GF-D8 (cell line): ENCODE results near the gene HHATL.

ENCODE experiments used
- DNase-seq: peaks from one replicate; lab custom pipeline; 2025; lab: John Stamatoyannopoulos, UW

Gene HHATL

DNA sequence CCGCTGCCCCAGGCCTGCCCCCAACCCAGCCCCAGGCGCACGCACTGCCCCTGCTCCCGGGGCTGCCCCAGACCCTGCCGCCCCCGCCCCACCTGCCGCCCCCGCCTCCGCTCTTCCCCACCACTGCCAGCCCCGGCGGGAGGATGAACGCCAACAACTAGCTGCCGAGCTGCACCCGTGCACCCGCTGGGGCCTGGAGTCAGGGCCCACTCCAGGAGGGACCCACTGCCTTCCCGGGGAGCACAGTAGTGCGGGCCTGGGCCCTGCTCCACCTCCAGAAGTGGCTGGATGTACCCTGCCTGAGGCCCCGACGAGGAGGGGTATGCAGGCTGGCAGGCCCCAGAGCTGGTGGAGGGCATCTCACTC, 38.2 kb downstream of the HHATL start:
- DNase-seq, result no peak

DNA sequence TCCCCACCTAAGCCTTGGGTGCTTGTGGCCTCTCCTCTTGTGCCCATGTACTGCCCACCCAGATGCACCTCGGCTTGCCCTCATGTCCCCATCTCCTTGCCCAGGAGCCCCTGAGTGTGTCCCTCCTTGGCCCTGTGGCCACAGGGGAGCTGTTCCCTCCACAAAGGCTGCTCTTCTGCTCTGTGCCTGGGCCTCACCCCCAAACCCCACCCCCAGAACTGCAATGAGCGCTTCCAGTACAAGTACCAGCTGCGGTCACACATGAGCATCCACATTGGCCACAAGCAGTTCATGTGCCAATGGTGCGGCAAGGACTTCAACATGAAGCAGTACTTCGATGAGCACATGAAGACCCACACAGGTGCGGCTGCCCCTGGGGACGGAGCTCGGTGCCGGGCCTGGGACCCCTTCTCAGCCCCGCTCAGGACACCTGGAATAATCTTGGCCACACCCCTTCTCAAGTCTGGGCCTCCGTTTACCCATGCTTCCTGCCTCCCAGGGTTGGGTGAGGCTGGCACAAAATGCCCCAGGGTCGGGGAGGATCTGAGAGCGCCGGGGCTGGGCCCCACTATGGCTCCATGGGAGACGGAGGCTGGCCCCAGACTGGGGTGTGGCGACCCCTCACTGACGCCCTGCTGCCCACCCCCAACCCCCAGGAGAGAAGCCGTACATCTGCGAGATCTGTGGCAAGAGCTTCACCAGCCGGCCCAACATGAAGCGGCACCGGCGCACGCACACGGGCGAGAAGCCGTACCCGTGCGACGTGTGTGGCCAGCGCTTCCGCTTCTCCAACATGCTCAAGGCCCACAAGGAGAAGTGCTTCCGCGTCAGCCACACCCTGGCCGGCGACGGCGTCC, 38.8 kb downstream of the HHATL start:
- no peak for DNase-seq

DNA sequence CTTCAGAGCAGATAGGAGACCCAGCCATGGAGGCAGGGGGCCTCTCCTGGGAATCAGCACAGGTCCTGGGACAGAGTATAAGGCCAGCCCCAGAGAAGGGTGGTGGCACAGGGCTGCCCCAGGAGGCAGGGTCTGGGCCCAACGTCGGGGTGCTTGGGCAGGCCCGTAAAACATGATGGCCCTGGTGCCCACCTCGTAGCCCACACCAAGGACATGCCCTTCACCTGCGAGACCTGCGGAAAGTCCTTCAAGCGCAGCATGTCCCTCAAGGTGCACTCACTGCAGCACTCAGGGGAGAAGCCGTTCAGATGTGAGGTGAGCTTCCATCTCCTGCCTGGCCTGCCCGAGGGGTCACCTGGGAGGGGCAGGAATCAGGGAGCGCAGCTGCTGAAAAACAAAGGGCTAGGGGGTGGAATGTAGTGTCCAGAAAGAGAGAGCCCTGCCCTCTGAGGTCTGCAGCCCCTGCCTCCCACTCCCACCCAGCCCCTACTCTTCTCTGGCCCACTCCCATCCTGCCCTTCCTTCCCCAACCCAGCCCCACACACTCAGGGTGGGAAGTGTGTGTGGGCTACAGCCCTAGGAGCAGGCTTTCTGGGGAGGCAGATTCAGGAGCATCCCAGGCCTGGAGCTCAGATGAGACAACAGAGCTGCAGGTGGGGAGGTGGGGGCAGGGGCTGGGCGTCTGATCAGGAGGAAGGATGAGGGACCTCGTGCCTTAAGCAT, 39.6 kb downstream of the HHATL start:
- DNase-seq, result no peak

DNA sequence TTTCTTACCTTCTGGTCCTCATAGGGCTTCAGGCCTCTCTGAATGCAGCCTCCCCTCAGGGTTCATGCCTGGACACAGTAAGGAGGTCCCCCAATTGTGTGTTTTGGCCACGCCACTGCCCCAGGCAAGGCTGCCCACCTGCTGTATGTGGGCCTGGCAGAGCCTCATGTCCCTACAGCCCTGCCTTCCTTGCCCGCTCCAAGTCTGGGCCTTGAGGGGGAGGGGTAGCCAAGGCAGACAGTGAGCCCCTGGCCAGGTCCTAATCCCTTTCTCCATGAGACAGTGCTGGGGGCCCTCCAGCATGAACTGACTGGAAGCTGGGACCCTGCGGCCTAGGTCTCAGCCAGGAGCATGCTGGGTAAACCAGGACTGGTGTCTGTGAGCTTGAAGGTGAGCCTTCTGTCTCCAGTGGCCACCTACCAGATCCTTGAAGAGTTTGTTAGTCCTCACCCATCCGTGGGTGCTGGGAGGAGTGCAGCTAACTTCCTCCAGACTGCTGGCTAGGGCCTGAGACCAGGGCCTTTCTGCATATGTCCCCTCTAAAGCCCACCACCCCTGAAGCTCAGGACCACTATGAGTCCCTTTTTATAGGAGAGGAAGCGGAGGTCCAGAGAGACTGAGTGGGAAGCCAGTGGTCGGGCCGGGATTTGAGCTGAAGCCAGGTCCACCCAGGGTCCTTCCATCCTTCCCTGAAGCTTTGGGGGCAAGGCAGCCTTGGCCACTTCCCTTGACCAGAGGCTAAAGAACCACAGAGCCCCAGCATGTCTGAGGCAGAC, 40.4 kb downstream of the HHATL start:
- no peak for DNase-seq

DNA sequence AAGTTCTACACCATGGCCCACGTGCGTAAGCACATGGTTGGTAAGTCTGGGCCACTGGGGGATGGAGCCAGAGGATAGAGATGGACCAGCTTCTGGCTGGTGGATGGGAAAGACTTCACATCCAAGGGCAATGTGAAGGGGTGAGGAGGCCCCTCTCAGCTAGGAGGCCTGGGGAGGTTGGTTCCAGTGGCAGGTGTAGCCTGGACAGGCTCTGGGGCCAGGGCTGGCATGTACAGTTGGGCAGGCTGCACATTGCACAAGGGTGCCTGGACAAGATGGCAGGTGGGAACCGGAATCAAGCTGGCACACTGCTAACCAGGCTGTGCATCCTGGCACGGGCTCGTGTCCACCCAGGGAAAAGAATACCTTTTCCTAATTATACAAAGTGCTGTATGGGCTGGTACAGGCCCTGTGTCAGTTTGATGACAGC, 41.0 kb downstream of the HHATL start:
- no peak for DNase-seq

DNA sequence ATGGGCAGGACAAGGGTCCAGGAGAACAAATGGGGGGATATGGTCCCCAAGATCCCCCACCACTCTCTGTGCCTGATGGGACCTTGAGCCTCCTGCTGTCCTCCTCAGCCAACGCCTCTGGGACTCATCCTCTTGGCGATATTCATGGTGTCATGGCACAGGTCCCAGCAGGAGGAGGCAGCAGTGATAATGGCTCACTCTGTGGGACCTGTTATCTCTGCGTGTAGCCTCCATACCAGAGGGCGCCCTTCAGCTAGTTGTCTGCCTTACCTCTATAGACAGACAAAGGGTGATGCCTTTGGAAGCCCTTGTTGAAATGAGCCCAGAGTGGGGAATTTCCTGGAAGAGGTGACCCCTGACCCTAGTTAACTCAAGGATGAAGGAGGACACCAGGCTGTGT, 41.7 kb downstream of the HHATL start:
- no peak for DNase-seq

DNA sequence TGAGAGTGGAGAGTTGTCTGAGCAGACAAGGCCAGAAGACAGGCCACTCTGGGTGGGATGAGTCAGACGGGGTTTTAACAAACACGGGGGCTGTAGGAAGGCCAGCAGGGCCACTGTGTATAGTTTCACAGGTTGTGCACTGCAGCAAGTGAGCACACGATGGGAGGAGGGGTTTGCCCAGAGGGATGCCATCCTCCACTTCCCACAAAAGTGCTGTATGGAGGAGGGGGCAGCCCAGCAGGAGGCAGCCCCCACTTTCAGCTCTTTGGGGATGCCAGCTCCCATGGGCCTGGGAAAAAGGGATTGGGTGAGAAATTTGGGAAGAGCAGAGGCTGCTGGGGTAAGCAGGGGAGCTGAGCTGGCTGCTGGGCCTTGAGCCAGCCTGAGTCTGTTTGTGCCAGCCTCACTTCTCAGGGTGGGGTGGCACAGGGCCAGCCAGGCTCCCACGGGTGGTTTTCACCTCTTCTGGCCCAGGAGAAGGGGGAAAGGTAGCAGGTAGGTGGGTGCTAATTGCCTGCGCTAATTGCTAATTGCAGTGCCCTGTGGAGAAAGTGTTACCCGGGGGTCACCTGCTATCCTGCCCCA, 42.4 kb downstream of the HHATL start:
- DNase-seq, result no peak

DNA sequence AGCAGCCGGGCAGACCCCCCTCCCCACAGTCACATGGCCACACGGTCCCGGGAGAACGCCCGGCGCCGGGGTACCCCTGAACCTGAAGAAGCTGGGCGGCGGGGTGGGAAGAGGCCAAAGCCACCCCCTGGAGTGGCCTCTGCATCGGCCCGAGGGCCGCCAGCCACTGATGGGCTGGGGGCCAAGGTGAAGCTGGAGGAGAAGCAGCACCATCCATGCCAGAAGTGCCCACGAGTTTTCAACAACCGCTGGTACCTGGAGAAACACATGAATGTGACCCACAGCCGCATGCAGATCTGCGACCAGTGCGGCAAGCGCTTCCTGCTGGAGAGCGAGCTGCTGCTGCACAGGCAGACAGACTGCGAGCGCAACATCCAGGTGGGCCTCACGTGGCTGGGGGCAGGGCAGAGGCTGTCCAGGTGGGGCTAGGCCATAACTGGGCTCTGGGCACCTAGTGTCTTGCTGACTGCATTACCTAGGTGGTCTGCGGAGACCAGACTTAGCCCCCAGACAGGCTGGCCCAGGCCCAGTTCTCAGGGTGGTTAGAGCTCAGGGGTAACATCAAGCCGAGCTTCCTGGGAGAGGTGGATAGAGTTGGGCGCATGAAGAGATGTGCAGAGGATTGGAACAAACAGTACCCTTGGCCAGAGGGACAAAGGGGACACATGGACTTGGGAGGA, 43.0 kb downstream of the HHATL start:
- no peak for DNase-seq

DNA sequence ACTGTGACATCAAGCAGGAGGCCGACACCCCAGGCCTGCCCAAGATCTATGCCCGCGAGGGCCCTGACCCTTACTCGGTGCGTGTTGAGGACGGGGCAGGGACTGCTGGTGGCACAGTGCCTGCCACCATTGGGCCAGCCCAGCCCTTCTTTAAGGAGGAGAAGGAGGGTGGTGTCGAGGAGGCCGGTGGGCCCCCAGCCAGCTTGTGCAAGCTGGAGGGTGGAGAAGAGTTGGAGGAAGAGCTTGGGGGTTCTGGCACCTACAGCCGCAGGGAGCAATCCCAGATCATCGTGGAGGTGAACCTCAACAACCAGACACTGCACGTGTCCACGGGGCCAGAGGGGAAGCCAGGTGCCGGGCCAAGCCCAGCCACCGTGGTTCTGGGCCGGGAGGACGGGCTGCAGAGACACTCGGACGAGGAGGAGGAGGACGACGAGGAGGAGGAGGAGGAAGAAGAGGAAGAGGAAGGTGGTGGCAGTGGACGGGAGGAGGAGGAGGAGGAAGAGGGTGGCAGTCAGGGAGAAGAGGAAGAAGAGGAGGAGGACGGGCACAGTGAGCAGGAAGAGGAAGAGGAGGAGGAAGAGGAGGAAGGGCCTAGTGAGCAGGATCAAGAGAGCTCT, 43.7 kb downstream of the HHATL start:
- DNase-seq, result peak; percentile 6

DNA sequence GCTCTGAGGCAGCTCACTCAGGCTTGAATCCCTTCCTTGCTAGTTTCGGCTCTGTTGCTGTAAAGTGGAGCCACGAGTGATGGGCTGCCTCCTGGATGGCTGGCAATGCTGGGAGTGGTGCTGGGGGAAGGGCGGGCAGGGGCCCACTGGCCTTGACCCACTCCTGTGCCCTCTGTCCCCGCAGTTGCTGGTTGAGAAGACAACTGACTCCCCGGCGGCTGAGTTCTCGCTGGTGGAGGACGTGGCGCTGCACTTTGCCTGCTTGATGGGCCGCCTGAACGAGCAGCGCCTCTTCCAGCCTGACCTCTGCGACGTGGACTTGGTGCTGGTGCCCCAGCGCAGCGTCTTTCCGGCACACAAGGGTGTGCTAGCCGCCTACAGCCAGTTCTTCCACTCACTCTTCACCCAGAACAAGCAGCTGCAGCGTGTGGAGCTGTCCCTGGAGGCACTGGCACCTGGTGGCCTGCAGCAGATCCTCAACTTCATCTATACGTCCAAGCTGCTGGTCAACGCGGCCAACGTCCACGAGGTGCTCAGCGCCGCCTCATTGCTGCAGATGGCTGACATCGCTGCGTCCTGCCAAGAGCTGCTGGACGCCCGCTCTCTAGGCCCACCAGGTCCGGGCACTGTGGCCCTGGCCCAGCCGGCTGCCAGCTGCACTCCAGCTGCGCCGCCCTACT, 44.4 kb downstream of the HHATL start:
- DNase-seq, result no peak

DNA sequence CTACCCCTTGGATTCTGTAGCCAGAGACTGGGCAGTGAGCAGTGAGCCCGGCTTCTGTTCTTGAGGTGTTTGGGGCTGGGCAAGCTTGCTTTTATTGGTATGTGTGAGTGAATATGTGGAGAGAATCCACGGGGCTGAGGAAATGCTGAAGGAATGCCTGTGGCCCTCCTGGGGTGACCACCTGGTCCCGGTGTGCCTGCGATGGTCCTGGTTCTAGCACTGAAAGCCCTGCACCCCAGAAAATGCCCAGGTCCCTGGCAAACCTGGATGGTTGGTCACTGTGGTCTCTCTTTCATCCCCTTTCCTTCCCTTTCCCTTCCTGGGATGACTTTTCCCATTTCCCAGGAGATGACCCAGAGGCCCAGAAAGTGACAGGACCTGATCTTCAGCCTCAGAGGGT, 44.9 kb downstream of the HHATL start:
- no peak for DNase-seq

DNA sequence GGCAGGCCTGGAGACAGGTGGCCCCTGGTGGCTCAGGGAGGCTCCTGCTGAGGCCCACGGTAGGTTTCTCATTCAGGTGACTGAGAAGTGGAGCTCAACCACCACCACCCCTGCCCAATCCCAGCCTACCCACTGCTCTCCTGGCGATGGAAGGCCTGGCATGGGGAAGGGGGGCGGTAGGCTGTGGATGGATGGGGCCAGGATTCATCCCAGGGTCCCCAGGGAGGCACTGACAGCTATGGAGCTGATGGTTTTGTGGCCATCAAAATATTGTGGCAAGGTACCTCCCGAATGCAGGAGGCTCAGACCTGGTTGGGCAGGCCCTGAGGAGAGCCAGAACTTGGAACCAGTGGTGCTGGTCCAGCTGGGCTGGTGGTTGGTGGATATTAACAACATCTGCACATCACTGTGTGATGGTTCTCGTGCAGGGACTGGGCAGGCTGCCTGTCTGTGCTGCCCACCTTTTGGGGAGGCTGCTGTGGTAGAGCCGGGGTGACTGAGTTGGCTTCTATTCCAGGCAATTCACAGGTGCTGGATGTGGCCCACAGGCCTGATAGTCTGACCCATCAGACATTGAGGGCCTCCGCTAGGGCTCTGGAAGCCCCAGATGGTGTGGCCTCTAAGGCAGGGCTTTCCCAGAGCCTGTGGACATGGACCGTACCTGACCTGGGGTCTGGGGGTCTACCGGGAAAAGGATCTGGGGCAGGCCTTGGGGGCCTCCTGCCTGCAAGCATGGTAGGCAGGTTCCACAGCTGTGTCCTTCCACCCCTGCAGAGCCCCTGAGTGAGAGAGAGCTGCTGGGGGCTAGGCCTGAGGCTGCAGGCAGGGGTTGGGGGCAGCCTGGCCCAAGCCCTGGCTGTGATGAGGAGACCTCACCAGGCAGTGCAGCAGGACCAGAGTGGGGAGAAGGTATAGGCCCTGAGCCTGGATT, 45.7 kb downstream of the HHATL start:
- DNase-seq, result no peak

DNA sequence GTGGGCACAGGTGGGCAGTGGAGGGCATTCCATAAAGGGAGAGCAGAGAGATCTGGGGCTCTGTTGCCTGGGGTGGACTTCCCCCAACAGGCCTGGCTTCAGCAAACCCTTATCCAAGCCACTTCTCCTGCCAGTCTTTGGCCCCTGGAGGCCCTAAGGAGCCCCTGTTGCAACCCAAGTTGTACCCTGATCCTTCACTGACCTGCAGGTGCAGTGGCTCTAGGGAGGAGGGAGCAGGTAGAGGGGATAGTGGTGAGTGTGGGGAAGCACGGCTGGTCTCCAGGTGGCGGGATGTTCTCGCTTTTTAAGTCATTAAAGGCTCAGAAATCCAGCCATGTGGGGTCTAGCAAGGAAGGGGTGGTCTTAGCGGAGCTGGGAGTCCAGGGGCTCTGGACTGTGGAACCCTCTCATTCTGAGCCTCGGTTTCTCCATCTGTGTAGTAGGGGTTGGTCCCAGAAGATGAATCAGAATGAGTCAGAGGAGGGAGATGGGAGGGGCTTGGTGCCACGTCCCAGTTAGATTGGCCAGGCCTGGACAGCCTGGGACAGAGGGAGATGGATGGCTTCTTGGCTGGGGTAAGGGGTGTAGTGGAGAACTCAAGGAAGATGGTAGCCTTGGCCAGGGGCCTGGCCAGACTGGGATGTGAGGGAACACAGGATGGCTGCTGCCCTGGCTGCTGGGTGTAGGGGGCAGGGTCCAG, 46.5 kb downstream of the HHATL start:
- no peak for DNase-seq

DNA sequence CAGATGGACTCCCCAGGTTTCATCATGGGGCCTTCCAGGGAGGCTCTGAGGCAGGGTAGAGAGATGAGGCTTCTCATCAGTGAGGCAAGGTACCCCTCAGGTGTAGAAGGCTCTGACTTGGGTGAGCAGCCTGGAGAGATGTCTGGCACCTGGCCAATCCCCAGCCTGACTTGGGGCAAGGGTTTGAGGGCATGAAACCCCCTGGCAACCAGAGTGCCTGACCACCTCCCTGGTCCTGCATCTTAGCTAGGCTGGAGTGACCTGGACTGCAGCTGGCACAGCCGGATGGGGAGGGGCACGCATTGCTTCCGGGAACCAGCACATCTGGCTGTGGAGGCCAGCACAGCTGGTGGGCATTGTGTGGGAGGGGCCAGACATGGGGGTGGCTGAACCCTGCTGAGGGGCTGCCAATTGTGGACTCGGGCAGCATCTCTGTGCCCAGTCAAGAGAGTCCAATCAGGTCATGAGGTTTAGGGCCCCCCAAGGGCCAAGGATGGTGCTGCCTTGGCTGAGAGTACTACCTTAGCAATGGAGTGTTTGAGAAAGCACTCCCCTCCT, 47.2 kb downstream of the HHATL start:
- no peak for DNase-seq

DNA sequence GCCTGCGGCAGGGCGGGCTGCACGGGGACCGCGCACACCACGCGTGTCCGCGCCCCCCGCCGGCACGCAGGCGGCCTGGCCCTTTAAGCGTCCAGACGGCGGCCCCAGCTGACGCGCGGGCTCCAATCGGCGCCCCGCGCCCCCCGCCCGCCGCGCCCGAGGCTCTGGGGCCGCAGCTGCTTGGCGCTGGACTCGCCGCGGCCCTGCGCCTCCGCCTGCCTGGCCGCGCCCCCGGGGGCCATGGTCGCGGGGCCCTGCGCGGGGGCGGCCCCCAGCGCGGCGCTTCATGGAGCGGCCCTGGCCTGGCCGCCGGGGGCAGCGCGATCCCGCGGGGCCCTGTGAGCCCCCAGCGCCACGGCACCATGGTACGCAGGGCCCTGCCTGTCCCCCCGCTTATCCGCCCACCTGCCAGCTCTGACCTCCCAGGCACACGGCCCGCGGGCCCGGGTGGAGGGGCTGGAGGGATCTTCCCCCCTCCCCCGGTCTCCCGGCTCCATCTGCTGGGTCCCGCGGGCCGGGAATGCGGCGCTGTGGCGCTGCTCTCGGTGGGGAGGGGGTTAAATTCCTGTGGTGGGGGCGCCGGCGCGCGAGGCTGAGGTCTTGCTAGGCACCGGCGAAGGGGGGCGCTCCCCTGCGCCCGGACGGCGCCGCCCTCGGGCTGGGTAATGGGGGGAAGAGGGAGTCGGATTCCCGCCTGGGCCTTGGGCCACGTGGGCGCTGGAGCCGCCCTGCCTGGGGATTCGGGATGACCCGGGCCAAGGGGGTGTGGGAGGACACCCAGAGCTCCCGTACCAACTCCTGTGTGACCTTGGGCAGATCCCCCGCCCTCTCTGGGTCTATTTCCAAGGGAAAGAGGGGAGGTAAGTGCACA, 48.0 kb downstream of the HHATL start:
- no peak for DNase-seq

DNA sequence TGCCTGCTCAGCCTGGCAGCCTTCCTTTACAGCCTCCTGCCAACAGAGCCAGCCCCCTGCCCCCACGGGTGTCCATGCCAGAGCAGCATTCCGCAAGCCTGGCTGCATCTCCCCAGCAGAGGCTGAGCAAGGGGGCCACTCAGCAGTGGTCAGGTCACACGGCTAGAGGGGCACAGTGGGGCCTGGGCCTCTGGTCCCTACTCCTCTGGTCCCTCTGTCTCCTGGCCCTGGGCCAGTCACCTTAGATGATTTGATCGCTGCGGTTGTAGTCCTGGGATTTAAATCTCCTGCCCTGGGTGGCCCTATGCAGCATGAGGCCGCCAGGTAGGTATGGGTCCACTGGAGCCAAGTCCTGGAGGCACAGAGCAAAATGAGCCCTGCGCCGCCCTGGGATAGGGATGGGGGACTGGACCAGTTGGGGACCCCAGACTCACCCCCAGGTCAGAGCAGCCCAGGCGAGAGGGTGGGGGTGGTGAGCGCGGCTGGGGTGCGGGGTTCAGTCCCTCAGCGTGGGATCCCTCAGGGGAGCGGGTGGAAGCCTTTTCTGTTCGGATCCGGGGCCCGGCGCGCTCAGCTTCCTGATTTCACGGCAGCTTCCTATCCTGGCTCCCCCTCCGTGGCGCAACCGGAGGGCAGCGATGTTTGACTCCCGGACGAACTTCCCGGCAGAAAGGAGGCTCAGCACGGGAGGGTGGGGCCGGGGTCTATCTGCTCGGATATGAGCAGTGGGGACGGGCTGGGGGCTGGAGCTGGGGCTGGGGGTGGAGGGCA, 48.9 kb downstream of the HHATL start, which contains the start of gene ZBTB47:
ZBTB47 (plus strand) TSS at position 138 of the 771 bp plus-strand sequence. CDS start 4,659 bp downstream, outside the sequence.
- DNase-seq, result peak; percentile 45

DNA sequence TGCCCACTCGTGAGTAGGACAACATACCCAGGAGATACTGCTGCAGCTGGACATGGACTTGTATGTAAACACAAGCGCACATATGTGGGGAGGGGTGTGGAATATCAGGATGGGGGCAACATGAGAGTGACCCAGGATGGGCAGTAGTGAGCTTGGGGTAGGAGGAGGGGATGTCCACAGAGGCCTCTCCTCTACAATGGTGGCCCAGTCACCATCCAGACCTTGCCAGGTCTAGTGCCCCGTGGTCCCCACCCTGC, 49.4 kb downstream of the HHATL start:
- no peak for DNase-seq
